Measurements from ENCODE around the gene MAMSTR.

- TF ChIP-seq, protein P1, sequence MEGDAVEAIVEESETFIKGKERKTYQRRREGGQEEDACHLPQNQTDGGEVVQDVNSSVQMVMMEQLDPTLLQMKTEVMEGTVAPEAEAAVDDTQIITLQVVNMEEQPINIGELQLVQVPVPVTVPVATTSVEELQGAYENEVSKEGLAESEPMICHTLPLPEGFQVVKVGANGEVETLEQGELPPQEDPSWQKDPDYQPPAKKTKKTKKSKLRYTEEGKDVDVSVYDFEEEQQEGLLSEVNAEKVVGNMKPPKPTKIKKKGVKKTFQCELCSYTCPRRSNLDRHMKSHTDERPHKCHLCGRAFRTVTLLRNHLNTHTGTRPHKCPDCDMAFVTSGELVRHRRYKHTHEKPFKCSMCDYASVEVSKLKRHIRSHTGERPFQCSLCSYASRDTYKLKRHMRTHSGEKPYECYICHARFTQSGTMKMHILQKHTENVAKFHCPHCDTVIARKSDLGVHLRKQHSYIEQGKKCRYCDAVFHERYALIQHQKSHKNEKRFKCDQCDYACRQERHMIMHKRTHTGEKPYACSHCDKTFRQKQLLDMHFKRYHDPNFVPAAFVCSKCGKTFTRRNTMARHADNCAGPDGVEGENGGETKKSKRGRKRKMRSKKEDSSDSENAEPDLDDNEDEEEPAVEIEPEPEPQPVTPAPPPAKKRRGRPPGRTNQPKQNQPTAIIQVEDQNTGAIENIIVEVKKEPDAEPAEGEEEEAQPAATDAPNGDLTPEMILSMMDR (IDR thresholded peaks at IDR 0.05), result no peak
- TF ChIP-seq POLR2A (IDR thresholded peaks at IDR 0.05), result no peak
These were observed 48.7 kb downstream of the MAMSTR start for GRCh38 chr19:48670699-48671445.

All from adrenal gland (tissue), 5 donors.